Endodermal cell (in vitro differentiated cells): ENCODE results near the gene ARTN. TPM values are rescaled to one million over a fixed set of nuclear protein-coding genes. Genes with fewer than 3 reads are reported as not detected.

Source experiments
- DNase-seq: peaks from one replicate; pipeline ENCODE4 v3.0.0-alpha.2; 2017
- H3K27ac ChIP-seq: 2 replicates; pipeline ENCODE4 v1.5.1; 2013; ENCODE audit warnings: mild to moderate bottlenecking, low read depth, low read length, moderate library complexity
- H3K27me3 ChIP-seq: 2 replicates; pipeline ENCODE4 v1.6.1; 2013; ENCODE audit warnings: mild to moderate bottlenecking, low read length, moderate library complexity; ENCODE audit not compliant: insufficient read depth, control insufficient read depth, poor library complexity, severe bottlenecking
- H3K36me3 ChIP-seq: 2 replicates; pipeline ENCODE4 v1.7.0; 2013; ENCODE audit warnings: mild to moderate bottlenecking, low read length, moderate library complexity; ENCODE audit not compliant: control insufficient read depth, insufficient read depth
- H3K4me1 ChIP-seq: one replicate; pipeline ENCODE4 v1.7.0; 2013; ENCODE audit warnings: low read length; ENCODE audit not compliant: control insufficient read depth, insufficient read depth
- H3K4me3 ChIP-seq: 2 replicates; pipeline ENCODE4 v1.5.1; 2013; ENCODE audit warnings: mild to moderate bottlenecking, low read length, moderate library complexity
- H3K9ac ChIP-seq: 2 replicates; pipeline ENCODE4 v1.6.1; 2013; ENCODE audit warnings: mild to moderate bottlenecking, low read length, moderate library complexity; ENCODE audit not compliant: poor library complexity, severe bottlenecking; ENCODE audit errors: extremely low read depth
- H3K9me3 ChIP-seq: 2 replicates; pipeline ENCODE4 v1.6.1; 2013; ENCODE audit warnings: mild to moderate bottlenecking, low read length, moderate library complexity; ENCODE audit not compliant: control insufficient read depth
- H3K27ac Mint-ChIP-seq: 2 replicates; pipeline ENCODE4 v1.8.0; 2020; ENCODE audit warnings: mixed read lengths
- H3K27me3 Mint-ChIP-seq: 2 replicates; pipeline ENCODE4 v1.8.0; 2021; ENCODE audit warnings: mild to moderate bottlenecking, mixed read lengths; ENCODE audit not compliant: insufficient read depth
- H3K36me3 Mint-ChIP-seq: 2 replicates; pipeline ENCODE4 v1.8.0; 2020; ENCODE audit warnings: low read depth, mixed read lengths
- H3K4me1 Mint-ChIP-seq: 2 replicates; pipeline ENCODE4 v1.8.0; 2020; ENCODE audit warnings: mixed read lengths
- H3K4me3 Mint-ChIP-seq: 2 replicates; pipeline ENCODE4 v1.8.0; 2020; ENCODE audit warnings: mild to moderate bottlenecking, moderate library complexity, mixed read lengths
- H3K9me3 Mint-ChIP-seq: 2 replicates; pipeline ENCODE4 v1.8.0; 2020; ENCODE audit warnings: mild to moderate bottlenecking, mixed read lengths
- CTCF ChIP-seq: fragments of 200-600 bp; sonication (generic); conservative IDR thresholded peaks from 2 replicates; pipeline ENCODE4 v1.5.0; 2021; ENCODE audit warnings: antibody characterized with exemption, mild to moderate bottlenecking
- WGBS, 2 experiments: methylation state at CpG; one replicate each; pipeline versions ENCODE4 v1.1.5 to v1.1.7; 2013; ENCODE audit warnings: missing lambda C conversion rate in 2 of 2, mixed read lengths in 1 of 2; ENCODE audit not compliant: insufficient coverage in 1 of 2, insufficient read length in 1 of 2; 5-methylcytosine and 5-hydroxymethylcytosine counted together
- total RNA-seq, 2 donors: library from RNA; stranded (reverse); fragmentation: NEBNext Ultra II Directional in 1 of 2; extraction: Animal tissue kit (Norgen Biotek cat#: 25700) in 1 of 2; gene quantifications; 2 replicates in 1 of 2; 3 replicates in 1 of 2; pipeline ENCODE4 v1.2.1, GENCODE V29; 2021

The ARTN gene
- total RNA-seq, 2 donors from 2014 or later = 3.3 to 4.4 TPM

DNA sequence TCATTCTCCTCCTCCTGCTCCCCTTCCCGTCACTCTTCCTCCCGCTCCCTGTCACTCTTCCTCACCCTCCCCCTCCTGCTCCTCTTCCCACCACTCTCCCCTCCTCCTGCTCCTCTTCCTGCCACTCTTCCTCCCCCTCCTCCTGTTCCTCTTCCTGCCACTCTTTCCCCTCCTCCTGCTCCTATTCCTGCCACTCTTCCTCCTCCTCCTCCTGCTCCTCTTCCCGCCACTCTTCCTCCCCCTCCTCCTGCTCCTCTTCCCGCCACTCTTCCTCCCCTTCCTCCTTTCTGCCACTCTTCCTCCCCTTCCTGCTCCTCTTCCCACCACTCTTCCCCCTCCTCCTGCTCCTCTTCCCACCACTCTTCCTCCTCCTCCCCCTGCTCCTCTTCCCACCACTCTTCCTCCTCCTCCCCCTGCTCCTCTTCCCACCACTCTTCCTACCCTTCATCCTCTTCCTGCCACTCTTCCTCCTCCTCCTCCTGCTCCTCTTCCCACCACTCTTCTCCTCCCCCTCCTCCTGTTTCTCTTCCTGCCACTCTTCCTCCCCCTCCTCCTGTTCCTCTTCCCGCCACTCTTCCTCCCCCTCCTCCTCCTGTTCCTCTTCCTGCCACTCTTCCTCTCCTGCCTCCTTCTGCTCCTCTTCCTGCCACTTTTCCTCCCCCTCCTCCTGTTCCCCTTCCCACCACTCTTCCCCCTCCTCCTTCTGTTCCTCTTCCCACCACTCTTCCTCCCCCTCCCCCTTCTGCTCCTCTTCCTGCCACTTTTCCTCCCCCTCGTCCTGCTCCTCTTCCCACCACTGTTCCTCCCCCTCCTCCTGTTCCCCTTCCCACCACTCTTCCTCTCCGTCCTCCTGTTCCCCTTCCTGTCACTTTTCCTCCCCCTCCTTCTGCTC is 28.7 kb upstream of the ARTN start:
- H3K27ac Mint-ChIP-seq = no peak overlapping the region
- H3K36me3 Mint-ChIP-seq = no peaks in the 10 kb centered on the region
- Histone ChIP-seq H3K4me1 (no peaks in the 10 kb centered on the region), H3K27ac (no peak overlapping the region), H3K9me3 (no peaks in the 10 kb centered on the region), H3K36me3 (no peaks in the 10 kb centered on the region), H3K4me3 (no peak overlapping the region), H3K9ac (no peak overlapping the region), H3K27me3 (no peaks in the 10 kb centered on the region)
- TF ChIP-seq CTCF = no peak
- H3K9me3 Mint-ChIP-seq = no peaks in the 10 kb centered on the region
- 61 to 75% methylated on average over 6 to 7 of the region's 7 CpGs for WGBS, 2 experiments
- DNase-seq = no peak
- H3K4me3 Mint-ChIP-seq = no peak overlapping the region
- H3K4me1 Mint-ChIP-seq = peaks cover 4% of the 10 kb centered on the region
- H3K27me3 Mint-ChIP-seq = peaks cover 8% of the 10 kb centered on the region

DNA sequence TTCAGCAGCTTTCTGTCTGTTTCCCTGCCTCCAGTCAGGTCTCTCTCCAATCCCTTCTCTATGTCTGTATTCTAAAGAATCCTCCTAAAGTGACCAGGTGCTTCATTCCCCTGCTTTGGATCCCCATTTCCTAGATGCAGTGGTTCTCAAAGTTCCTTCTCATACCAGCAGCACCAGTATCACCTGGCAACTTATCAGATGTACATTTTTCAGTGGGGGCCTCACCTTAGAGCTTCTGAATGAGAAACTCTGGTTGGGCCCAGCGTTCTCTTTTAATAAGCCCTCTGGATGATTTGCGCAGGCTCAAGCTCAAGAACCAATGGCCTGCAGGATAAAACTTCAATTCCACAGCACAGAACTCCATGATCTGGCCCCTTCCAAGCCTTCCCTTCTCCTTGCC is 25.4 kb upstream of the ARTN start:
- Histone ChIP-seq H3K36me3 (no peaks in the 10 kb centered on the region), H3K9me3 (no peaks in the 10 kb centered on the region), H3K27ac (no peak overlapping the region), H3K4me1 (peaks cover 12% of the 10 kb centered on the region), H3K4me3 (no peak overlapping the region), H3K9ac (no peak overlapping the region), H3K27me3 (no peaks in the 10 kb centered on the region)
- 94% methylated on average over 2 of the region's 2 CpGs; no CpG with 5 or more reads in 1 of the 2 experiments for WGBS, 2 experiments
- no peaks in the 10 kb centered on the region for H3K36me3 Mint-ChIP-seq
- H3K9me3 Mint-ChIP-seq = no peaks in the 10 kb centered on the region
- H3K27ac Mint-ChIP-seq = no peak overlapping the region
- H3K4me3 Mint-ChIP-seq = no peak overlapping the region
- TF ChIP-seq CTCF = no peak
- DNase-seq = no peak
- peaks cover 8% of the 10 kb centered on the region for H3K27me3 Mint-ChIP-seq
- H3K4me1 Mint-ChIP-seq = peaks cover 14% of the 10 kb centered on the region

DNA sequence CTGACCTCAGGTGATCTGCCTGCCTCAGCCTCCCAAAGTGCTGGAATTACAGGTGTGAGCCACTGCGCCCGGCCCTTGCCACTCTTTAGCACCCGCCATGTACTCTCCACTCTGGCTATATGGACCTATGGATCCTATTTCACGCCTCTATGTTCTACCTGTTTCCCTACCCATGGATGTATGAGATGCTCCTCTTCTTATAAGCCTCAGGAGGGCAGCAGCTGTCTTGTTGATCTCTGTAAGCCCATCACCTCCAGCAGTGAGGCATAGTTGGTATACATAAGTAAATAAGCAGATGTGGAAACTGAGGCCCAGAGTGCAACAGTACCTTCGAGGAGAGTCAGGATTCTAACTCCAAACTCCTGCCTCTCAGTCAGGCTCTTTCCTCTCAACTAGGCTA is 24.7 kb upstream of the ARTN start:
- H3K27me3 ChIP-seq = no peaks in the 10 kb centered on the region
- peak; percentile 52 for TF ChIP-seq CTCF
- Mint-ChIP-seq H3K36me3 (no peaks in the 10 kb centered on the region), H3K27ac (no peak overlapping the region), H3K9me3 (no peaks in the 10 kb centered on the region), H3K4me1 (peaks cover 20% of the 10 kb centered on the region), H3K27me3 (peaks cover 8% of the 10 kb centered on the region), H3K4me3 (no peak overlapping the region)
- H3K36me3 ChIP-seq = no peaks in the 10 kb centered on the region
- H3K9ac ChIP-seq = no peak overlapping the region
- peaks cover 16% of the 10 kb centered on the region for H3K4me1 ChIP-seq
- no peak overlapping the region for H3K27ac ChIP-seq
- no peaks in the 10 kb centered on the region for H3K9me3 ChIP-seq
- WGBS, 2 experiments = 90 to 93% methylated on average over 5 of the region's 5 CpGs
- no peak for DNase-seq
- no peak overlapping the region for H3K4me3 ChIP-seq
